ENCODE results near the gene ICE2. TPM values are rescaled to one million over a fixed set of nuclear protein-coding genes. Genes with fewer than 3 reads are reported as not detected.

The ICE2 gene
- total RNA-seq, 2 donors from 2014 or later: 89.4 to 99.7 TPM

DNA sequence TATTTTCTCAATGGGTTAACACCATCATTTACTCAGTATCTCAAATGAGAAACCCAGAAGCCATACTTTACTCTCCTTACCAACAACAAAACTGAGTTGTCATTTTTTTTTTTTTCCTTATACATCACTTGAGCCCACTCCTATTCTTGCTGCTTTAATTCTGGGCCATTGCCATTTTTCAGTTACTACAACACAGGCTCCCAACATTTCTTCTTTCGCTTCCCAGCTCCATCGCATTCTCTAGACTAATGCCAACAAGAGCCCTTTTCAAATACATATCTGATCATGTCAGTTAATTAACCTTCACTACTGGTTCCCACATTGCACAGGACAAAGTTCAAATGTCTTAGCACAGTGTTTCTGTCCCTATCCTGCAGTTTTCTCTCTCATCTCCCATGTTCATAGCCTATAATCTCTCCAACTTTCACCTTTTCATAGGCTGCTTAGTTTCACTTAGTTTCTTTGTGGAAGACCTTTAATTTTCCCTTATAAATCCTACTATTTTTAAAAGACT is 58.7 kb downstream of the ICE2 start:
- Histone ChIP-seq H3K27me3 (ENCODE audit: control insufficient read depth, insufficient read depth, low read length, poor library complexity, severe bottlenecking) (no peaks in the 10 kb centered on the region), H3K9ac (ENCODE audit: extremely low read depth, low read length, poor library complexity, severe bottlenecking) (no peak overlapping the region), H3K9me3 (ENCODE audit: control insufficient read depth, low read length) (no peaks in the 10 kb centered on the region), H3K36me3 (ENCODE audit: control insufficient read depth, insufficient read depth, low read length) (peaks cover 20% of the 10 kb centered on the region), H3K4me3 (ENCODE audit: low read length) (no peak overlapping the region), H3K4me1 (ENCODE audit: control insufficient read depth, insufficient read depth, low read length) (no peaks in the 10 kb centered on the region), H3K27ac (ENCODE audit: low read depth, low read length) (no peak overlapping the region)
- H3K9me3 Mint-ChIP-seq: no peaks in the 10 kb centered on the region
- peaks cover 7% of the 10 kb centered on the region for H3K36me3 Mint-ChIP-seq (ENCODE audit: low read depth)
- TF ChIP-seq CTCF (conservative IDR thresholded peaks at IDR 0.05): no peak
- no peak overlapping the region for H3K27ac Mint-ChIP-seq
- H3K4me3 Mint-ChIP-seq: no peak overlapping the region
- H3K4me1 Mint-ChIP-seq: peaks cover 16% of the 10 kb centered on the region
- no peak for DNase-seq
- 99 to 100% methylated on average over 2 of the region's 2 CpGs for WGBS, 2 experiments (ENCODE audit: insufficient coverage in 1 of 2, insufficient read length in 1 of 2)
- H3K27me3 Mint-ChIP-seq (ENCODE audit: insufficient read depth): no peaks in the 10 kb centered on the region

DNA sequence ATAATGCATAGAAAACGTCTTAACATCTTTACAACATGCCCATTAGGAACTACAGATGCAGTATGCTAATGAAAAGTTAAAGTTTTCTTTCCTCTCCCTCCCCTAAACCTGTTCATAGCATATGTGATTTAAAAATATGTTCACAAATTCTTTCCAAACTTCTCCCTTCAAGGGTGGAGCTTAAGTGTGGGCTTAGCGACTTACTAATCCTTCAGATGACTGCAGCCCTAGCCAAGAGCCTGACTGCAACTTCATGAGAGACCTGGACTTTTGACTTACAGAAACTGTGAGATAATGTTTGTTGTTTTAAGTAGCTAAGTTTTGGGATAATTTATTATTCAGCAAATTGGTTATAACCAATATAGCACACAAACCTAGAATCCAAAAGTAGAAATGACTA is 59.2 kb downstream of the ICE2 start:
- no peak for DNase-seq
- Histone ChIP-seq H3K9ac (ENCODE audit: extremely low read depth, low read length, poor library complexity, severe bottlenecking) (no peak overlapping the region), H3K9me3 (ENCODE audit: control insufficient read depth, low read length) (no peaks in the 10 kb centered on the region), H3K36me3 (ENCODE audit: control insufficient read depth, insufficient read depth, low read length) (peaks cover 20% of the 10 kb centered on the region), H3K27ac (ENCODE audit: low read depth, low read length) (no peak overlapping the region), H3K4me1 (ENCODE audit: control insufficient read depth, insufficient read depth, low read length) (no peaks in the 10 kb centered on the region), H3K27me3 (ENCODE audit: control insufficient read depth, insufficient read depth, low read length, poor library complexity, severe bottlenecking) (no peaks in the 10 kb centered on the region), H3K4me3 (ENCODE audit: low read length) (no peak overlapping the region)
- H3K4me3 Mint-ChIP-seq: no peak overlapping the region
- WGBS, 2 experiments (ENCODE audit: insufficient coverage in 1 of 2, insufficient read length in 1 of 2): 77% methylated on average over 2 of the region's 2 CpGs; no CpG with 5 or more reads in 1 of the 2 experiments
- H3K36me3 Mint-ChIP-seq (ENCODE audit: low read depth): peaks cover 7% of the 10 kb centered on the region
- no peak for TF ChIP-seq CTCF (conservative IDR thresholded peaks at IDR 0.05)
- no peaks in the 10 kb centered on the region for H3K27me3 Mint-ChIP-seq (ENCODE audit: insufficient read depth)
- H3K27ac Mint-ChIP-seq: no peak overlapping the region
- H3K9me3 Mint-ChIP-seq: no peaks in the 10 kb centered on the region
- H3K4me1 Mint-ChIP-seq: peaks cover 13% of the 10 kb centered on the region

DNA sequence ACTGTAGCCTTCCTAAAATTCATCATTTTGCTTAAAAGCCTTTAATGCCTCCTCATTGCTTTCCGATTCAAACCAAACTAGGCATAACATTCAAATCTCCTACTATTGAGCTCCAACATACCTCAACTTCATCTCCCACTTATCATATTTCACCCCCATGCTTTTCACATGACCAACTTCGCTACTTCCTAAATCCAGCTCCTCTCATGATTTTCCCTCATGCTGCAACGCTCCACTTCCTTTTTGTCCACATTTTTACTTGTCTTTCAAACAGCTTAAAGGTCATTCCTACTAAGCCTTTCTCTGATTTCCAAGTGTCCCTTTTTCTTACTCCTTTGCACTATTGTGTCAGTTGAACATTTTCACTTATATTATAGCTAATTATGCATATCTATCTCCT is 60.8 kb downstream of the ICE2 start:
- H3K9ac ChIP-seq (ENCODE audit: extremely low read depth, low read length, poor library complexity, severe bottlenecking): no peak overlapping the region
- H3K9me3 ChIP-seq (ENCODE audit: control insufficient read depth, low read length): no peaks in the 10 kb centered on the region
- peaks cover 4% of the 10 kb centered on the region for H3K36me3 Mint-ChIP-seq (ENCODE audit: low read depth)

More for the DNA sequence above, 60.8 kb downstream of the ICE2 start:
- 92 to 93% methylated on average over 3 of the region's 3 CpGs for WGBS, 2 experiments (ENCODE audit: insufficient coverage in 1 of 2, insufficient read length in 1 of 2)
- no peak for TF ChIP-seq CTCF (conservative IDR thresholded peaks at IDR 0.05)
- Mint-ChIP-seq H3K9me3 (no peaks in the 10 kb centered on the region), H3K4me3 (no peak overlapping the region), H3K27ac (no peak overlapping the region), H3K27me3 (ENCODE audit: insufficient read depth) (no peaks in the 10 kb centered on the region), H3K4me1 (peaks cover 4% of the 10 kb centered on the region)
- Histone ChIP-seq H3K4me3 (ENCODE audit: low read length) (no peak overlapping the region), H3K36me3 (ENCODE audit: control insufficient read depth, insufficient read depth, low read length) (peaks cover 17% of the 10 kb centered on the region), H3K4me1 (ENCODE audit: control insufficient read depth, insufficient read depth, low read length) (peaks cover 4% of the 10 kb centered on the region), H3K27ac (ENCODE audit: low read depth, low read length) (no peak overlapping the region), H3K27me3 (ENCODE audit: control insufficient read depth, insufficient read depth, low read length, poor library complexity, severe bottlenecking) (no peaks in the 10 kb centered on the region)
- DNase-seq: no peak

All from endodermal cell (in vitro differentiated cells).